ENCODE results near the gene ACBD6.

- TF ChIP-seq, protein P1, sequence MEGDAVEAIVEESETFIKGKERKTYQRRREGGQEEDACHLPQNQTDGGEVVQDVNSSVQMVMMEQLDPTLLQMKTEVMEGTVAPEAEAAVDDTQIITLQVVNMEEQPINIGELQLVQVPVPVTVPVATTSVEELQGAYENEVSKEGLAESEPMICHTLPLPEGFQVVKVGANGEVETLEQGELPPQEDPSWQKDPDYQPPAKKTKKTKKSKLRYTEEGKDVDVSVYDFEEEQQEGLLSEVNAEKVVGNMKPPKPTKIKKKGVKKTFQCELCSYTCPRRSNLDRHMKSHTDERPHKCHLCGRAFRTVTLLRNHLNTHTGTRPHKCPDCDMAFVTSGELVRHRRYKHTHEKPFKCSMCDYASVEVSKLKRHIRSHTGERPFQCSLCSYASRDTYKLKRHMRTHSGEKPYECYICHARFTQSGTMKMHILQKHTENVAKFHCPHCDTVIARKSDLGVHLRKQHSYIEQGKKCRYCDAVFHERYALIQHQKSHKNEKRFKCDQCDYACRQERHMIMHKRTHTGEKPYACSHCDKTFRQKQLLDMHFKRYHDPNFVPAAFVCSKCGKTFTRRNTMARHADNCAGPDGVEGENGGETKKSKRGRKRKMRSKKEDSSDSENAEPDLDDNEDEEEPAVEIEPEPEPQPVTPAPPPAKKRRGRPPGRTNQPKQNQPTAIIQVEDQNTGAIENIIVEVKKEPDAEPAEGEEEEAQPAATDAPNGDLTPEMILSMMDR (IDR thresholded peaks at IDR 0.05) = no peak
- TF ChIP-seq EZH2 (IDR thresholded peaks at IDR 0.05; ENCODE audit: borderline replicate concordance, insufficient read depth, low read depth, low read length, poor library complexity, severe bottlenecking) = no peak
These were observed 87.0 kb downstream of the ACBD6 start for GRCh38 chr1:180415236-180415848.

Measured in B cell (primary cell).